Tibial nerve (tissue), 4 donors: Measurements from ENCODE around the gene CCDC82. TPM values are rescaled to one million over a fixed set of nuclear protein-coding genes. Genes with fewer than 3 reads are reported as not detected.
A peak's percentile ranks its signal among the peaks of the same experiment; 100 is the strongest.

Experiments
- DNase-seq, 2 donors: peaks; one replicate each; pipeline ENCODE4 v3.0.0-alpha.2; 2019; ENCODE audit warnings: low spot score in 2 of 2
- H3K27ac ChIP-seq, 4 donors: fragments of 200-600 bp; sonication (generic) in 3 of 4; one replicate each; pipeline ENCODE4 v1.5.1; 2017 to 2019; ENCODE audit warnings: mild to moderate bottlenecking in 1 of 4
- H3K27me3 ChIP-seq, 2 donors: fragments of 200-600 bp; sonication (generic) in 1 of 2; one replicate each; pipeline versions ENCODE4 v1.5.1 to v1.6.0; 2017 to 2019
- H3K36me3 ChIP-seq, 3 donors: fragments of 200-600 bp; sonication (generic); one replicate each; pipeline ENCODE4 v1.5.1; 2018 to 2019
- H3K4me1 ChIP-seq, 4 donors: fragments of 200-600 bp; sonication (generic) in 3 of 4; one replicate each; pipeline ENCODE4 v1.5.1; 2017 to 2019
- H3K4me3 ChIP-seq, 4 donors: fragments of 200-600 bp; sonication (generic) in 3 of 4; one replicate each; pipeline ENCODE4 v1.5.1; 2017 to 2019; ENCODE audit warnings: mild to moderate bottlenecking in 1 of 4, moderate library complexity in 1 of 4
- H3K9me3 ChIP-seq, 4 donors: fragments of 200-600 bp; sonication (generic) in 3 of 4; one replicate each; pipeline ENCODE4 v1.5.1; 2017 to 2019
- EP300 ChIP-seq, 2 donors: sonication (generic); formaldehyde crosslinking; IDR thresholded peaks; one replicate each; pipeline ENCODE4 v1.6.1; 2017; ENCODE audit warnings: antibody characterized with exemption in 2 of 2, mild to moderate bottlenecking in 1 of 2
- POLR2A ChIP-seq, 2 donors: fragments of 450-650 bp; IDR thresholded peaks; one replicate each; pipeline ENCODE4 v1.6.1; 2017; ENCODE audit warnings: antibody characterized with exemption in 2 of 2, mild to moderate bottlenecking in 2 of 2, moderate library complexity in 2 of 2
- WGBS, 2 donors: methylation state at CpG; one replicate each; pipeline ENCODE4 v1.1.5; 2018; 5-methylcytosine and 5-hydroxymethylcytosine counted together
- total RNA-seq, 4 donors: library from RNA; depleted of rRNA; stranded (reverse); fragments of >200 nt; gene quantifications; one replicate each; pipeline ENCODE4 v1.1.0, GENCODE V29; 2016
- TF ChIP-seq, protein P1 (sequence below), 5 experiments: fragments of 200-600 bp in 3 of 5; fragments of 450-650 bp in 2 of 5; sonication (generic) in 3 of 5; IDR thresholded peaks; one replicate each; pipeline ENCODE4 v1.5.1; 2016 to 2019; ENCODE audit warnings: antibody characterized with exemption in 5 of 5, mild to moderate bottlenecking in 3 of 5, moderate library complexity in 2 of 5

CCDC82 gene
- total RNA-seq, 4 donors from 2014 or later, result 41.9 to 73.4 (median 49.5) TPM

DNA sequence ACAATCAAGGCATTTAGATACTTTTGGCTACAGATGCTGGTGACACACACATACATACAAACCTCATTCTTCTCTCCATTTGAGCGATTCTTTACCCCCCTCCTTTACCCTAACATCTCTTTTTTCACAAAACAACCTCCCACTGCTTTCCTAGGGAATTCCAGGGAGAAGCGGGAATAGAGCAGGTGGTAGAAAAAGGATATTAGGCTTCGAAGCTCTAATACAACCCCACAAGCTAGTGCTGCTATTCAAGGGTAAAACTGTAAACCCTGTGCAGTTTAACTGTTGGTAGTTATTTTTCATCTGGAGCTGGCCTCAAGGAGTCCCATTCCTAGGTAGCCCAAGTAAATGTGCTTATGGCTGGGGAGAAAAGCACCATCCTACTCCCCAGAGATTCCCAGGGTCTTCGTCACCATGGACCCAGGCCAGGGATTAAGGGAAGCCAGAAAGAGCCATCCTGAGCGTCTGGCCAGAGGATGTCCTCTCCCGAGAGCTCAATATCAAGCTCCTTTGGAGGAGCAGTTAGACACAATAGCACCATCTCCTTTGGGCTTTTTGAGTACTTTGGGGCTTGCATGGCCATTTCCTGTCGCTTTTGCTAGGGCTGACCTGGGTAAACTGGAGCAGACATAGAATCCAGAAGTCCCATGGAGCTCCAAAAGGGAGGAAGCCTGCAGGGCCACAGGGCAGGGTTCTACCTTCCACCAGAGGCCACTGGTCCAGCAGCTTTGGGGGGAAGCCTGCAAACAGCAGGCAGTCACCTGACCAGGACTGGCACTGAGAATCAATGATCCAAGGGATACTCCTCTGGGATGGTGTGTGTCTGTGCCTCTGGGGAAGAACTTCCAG lies 49.8 kb downstream of the CCDC82 start:
- no peaks in the 10 kb centered on the region for H3K9me3 ChIP-seq
- no peak for DNase-seq
- H3K27me3 ChIP-seq, result no peaks in the 10 kb centered on the region
- H3K36me3 ChIP-seq, result no peaks in the 10 kb centered on the region
- peaks cover 0 to 66% (median 39%) of the 10 kb centered on the region in 4 donors for H3K4me1 ChIP-seq
- TF ChIP-seq EP300 (IDR thresholded peaks at IDR 0.05) (no peak), POLR2A (IDR thresholded peaks at IDR 0.05) (no peak)
- TF ChIP-seq, protein P1, sequence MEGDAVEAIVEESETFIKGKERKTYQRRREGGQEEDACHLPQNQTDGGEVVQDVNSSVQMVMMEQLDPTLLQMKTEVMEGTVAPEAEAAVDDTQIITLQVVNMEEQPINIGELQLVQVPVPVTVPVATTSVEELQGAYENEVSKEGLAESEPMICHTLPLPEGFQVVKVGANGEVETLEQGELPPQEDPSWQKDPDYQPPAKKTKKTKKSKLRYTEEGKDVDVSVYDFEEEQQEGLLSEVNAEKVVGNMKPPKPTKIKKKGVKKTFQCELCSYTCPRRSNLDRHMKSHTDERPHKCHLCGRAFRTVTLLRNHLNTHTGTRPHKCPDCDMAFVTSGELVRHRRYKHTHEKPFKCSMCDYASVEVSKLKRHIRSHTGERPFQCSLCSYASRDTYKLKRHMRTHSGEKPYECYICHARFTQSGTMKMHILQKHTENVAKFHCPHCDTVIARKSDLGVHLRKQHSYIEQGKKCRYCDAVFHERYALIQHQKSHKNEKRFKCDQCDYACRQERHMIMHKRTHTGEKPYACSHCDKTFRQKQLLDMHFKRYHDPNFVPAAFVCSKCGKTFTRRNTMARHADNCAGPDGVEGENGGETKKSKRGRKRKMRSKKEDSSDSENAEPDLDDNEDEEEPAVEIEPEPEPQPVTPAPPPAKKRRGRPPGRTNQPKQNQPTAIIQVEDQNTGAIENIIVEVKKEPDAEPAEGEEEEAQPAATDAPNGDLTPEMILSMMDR (IDR thresholded peaks at IDR 0.05), result no peak
- 47 to 49% methylated on average over 7 of the region's 7 CpGs for WGBS, 2 donors
- H3K27ac ChIP-seq, result peak overlapping the region; percentile 83 to 93 (median 88)
- H3K4me3 ChIP-seq, result peak overlapping the region; percentile 13 to 70 (median 25)

DNA sequence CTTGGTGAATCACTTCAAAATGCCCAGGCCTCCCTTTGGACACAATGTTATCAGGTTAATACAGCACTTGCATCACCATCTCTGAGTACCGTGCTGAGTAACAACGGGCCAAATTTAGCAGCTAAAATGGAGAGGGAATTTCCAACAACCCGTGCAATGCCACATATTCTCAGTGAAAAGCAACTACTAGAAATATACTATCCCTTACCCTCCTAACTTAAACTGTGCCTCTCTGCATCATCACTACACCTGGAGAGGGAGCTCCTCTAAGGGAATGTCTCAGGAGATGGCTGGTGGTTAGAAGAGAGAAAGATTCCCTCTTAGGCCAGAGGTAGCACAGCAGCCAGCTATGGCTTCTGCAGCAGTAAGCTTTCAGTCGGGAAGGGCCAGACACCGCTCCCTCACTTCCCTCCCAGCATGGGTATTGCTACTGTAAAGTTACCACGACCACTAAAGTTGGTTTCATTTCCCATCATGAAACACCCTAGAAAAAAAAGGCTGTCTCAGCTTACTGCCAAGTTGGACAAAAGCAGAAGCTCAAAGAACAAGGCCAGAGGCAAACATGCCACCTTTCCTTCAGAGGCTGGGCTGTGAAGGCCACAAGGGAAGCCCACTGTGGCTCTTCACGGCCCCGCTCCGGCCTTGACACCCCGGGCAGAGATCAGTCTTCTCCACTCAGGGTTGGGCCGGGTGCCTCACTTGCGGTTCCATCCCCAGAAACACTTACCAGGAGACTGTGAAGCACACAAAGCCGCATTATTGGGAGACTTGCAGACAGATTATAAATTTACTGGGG lies 50.6 kb downstream of the CCDC82 start:
- Histone ChIP-seq H3K4me3 (peak overlapping the region; percentile 13 to 70 (median 25)), H3K36me3 (no peaks in the 10 kb centered on the region), H3K9me3 (no peaks in the 10 kb centered on the region), H3K4me1 (peaks cover 0 to 69% (median 39%) of the 10 kb centered on the region in 4 donors), H3K27me3 (no peaks in the 10 kb centered on the region), H3K27ac (peak overlapping the region; percentile 83 to 93 (median 88))
- TF ChIP-seq POLR2A (IDR thresholded peaks at IDR 0.05), result no peak
- TF ChIP-seq, protein P1 (IDR thresholded peaks at IDR 0.05), result no peak
- peak in 1 of 2 donors; percentile 78 for TF ChIP-seq EP300 (IDR thresholded peaks at IDR 0.05)
- 10 to 15% methylated on average over 13 of the region's 13 CpGs for WGBS, 2 donors
- peak in 1 of 2 donors; percentile 33 for DNase-seq

DNA sequence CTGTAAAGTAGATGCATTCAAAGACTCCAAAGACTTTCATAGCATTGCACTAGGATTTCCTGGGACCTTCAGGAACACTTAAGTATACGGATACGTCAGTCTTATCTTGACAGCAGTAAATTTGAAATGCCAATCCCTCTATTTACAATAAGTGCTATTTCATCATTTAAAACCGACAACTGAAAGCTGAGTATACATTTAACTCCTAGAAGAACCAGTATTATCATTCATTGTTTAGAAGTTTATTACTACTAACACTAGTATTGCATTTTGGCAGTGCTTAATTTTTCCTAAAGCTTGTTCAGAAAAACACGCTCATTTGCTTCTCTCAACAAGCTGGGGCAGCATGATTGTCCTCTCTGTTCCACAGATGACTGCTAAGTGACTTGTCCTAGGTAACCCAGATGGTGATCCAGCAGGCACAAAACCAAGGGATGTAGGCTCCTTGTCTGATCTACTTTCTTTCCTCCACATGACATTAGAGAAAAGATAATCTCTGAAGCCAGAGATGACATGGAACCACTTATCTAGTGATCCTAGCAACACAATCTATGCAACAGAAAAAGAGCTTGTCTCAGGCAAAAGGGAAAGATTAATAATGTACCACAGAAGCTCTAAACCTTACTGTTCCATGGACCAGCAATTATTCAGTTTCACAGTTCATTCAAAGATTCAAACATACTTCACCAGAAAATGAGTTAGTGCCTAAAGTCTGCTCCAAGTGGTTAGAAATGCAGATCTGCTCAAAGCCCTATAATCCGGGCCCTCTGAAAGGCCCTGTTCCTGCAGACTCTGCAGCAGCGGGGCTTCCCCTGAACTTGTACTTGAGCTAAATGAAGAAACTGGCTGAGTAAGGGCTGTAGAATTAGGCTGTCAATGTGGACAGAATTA lies 51.9 kb downstream of the CCDC82 start:
- Histone ChIP-seq H3K4me3 (peak overlapping the region in 1 of 4 donors; percentile 70), H3K9me3 (no peaks in the 10 kb centered on the region), H3K4me1 (peaks cover 0 to 77% (median 47%) of the 10 kb centered on the region in 4 donors), H3K27ac (peak overlapping the region in 3 of 4 donors; percentile 83 to 93 (median 92)), H3K36me3 (no peaks in the 10 kb centered on the region), H3K27me3 (no peaks in the 10 kb centered on the region)
- 57 to 61% methylated on average over 6 of the region's 6 CpGs for WGBS, 2 donors
- no peak for TF ChIP-seq POLR2A (IDR thresholded peaks at IDR 0.05)
- TF ChIP-seq, protein P1 (IDR thresholded peaks at IDR 0.05), result no peak
- no peak for TF ChIP-seq EP300 (IDR thresholded peaks at IDR 0.05)
- DNase-seq, result no peak

DNA sequence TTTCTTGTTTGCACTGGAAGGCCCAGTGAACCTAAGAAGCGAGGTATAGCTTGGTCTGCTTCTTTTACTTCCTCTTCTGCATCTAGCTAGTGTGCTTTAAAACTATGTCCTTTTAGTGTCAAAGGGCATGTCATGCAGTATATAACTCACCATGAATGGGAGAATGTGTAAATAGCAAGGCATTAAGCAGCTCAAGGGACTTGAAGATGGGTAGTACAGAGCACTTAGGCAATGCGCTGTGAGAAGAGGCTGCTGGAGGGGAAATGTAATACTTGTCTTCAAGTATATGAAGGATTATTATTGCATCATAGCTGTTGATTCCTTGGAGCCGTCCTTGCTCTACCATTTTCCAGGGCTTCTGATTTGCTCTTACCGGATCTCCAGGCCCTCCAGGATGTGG lies 54.3 kb downstream of the CCDC82 start:
- no peak overlapping the region for H3K27ac ChIP-seq
- H3K4me3 ChIP-seq, result no peak overlapping the region
- H3K9me3 ChIP-seq, result no peaks in the 10 kb centered on the region
- H3K36me3 ChIP-seq, result no peaks in the 10 kb centered on the region
- DNase-seq, result no peak
- H3K27me3 ChIP-seq, result no peaks in the 10 kb centered on the region
- H3K4me1 ChIP-seq, result peaks cover 0 to 87% (median 53%) of the 10 kb centered on the region in 4 donors
- WGBS, 2 donors, result 83 to 85% methylated on average over 4 of the region's 4 CpGs
- TF ChIP-seq EP300 (IDR thresholded peaks at IDR 0.05), result no peak
- TF ChIP-seq, protein P1 (IDR thresholded peaks at IDR 0.05), result no peak
- no peak for TF ChIP-seq POLR2A (IDR thresholded peaks at IDR 0.05)
